ENCODE measurements around the gene AUH.

The AUH gene

DNA sequence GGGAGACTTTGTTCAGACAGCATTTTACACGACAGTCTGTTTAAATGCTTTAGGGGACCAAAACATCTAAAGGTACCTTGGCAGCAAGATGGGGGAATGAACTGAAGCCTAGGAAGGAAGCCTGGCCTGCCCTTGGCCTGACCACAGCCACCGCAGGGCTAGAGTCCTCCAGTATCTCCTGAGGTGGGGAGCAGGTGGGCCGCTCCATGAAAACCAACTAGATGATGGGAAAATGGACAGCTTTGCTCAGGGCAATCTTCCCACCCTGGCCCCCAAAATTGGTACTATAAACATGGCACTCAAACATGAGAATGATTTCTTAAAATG is 153.3 kb downstream of the AUH start:
- TF ChIP-seq EGR1 (IDR thresholded peaks at IDR 0.05), result no peak
- TF ChIP-seq TCF12 (IDR thresholded peaks at IDR 0.05; ENCODE audit: low read depth), result no peak
- TF ChIP-seq, protein P1, sequence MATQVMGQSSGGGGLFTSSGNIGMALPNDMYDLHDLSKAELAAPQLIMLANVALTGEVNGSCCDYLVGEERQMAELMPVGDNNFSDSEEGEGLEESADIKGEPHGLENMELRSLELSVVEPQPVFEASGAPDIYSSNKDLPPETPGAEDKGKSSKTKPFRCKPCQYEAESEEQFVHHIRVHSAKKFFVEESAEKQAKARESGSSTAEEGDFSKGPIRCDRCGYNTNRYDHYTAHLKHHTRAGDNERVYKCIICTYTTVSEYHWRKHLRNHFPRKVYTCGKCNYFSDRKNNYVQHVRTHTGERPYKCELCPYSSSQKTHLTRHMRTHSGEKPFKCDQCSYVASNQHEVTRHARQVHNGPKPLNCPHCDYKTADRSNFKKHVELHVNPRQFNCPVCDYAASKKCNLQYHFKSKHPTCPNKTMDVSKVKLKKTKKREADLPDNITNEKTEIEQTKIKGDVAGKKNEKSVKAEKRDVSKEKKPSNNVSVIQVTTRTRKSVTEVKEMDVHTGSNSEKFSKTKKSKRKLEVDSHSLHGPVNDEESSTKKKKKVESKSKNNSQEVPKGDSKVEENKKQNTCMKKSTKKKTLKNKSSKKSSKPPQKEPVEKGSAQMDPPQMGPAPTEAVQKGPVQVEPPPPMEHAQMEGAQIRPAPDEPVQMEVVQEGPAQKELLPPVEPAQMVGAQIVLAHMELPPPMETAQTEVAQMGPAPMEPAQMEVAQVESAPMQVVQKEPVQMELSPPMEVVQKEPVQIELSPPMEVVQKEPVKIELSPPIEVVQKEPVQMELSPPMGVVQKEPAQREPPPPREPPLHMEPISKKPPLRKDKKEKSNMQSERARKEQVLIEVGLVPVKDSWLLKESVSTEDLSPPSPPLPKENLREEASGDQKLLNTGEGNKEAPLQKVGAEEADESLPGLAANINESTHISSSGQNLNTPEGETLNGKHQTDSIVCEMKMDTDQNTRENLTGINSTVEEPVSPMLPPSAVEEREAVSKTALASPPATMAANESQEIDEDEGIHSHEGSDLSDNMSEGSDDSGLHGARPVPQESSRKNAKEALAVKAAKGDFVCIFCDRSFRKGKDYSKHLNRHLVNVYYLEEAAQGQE (IDR thresholded peaks at IDR 0.05; ENCODE audit: low read depth), result no peak
- no peak for TF ChIP-seq CREB1 (IDR thresholded peaks at IDR 0.05; ENCODE audit: low read depth)
- TF ChIP-seq, protein P2, sequence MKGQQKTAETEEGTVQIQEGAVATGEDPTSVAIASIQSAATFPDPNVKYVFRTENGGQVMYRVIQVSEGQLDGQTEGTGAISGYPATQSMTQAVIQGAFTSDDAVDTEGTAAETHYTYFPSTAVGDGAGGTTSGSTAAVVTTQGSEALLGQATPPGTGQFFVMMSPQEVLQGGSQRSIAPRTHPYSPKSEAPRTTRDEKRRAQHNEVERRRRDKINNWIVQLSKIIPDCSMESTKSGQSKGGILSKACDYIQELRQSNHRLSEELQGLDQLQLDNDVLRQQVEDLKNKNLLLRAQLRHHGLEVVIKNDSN (IDR thresholded peaks at IDR 0.05), result no peak
- TF ChIP-seq CEBPB (IDR thresholded peaks at IDR 0.05), result no peak
- no peak for TF ChIP-seq RAD21 (IDR thresholded peaks at IDR 0.05; ENCODE audit: low read depth)
- TF ChIP-seq TAF1 (IDR thresholded peaks at IDR 0.05; ENCODE audit: low read depth), result no peak
- no peak for TF ChIP-seq NFIC (IDR thresholded peaks at IDR 0.05)
- no peak for TF ChIP-seq TEAD4 (IDR thresholded peaks at IDR 0.05)
- TF ChIP-seq YY1 (IDR thresholded peaks at IDR 0.05; ENCODE audit: low read depth), result no peak
- TF ChIP-seq FOXM1 (IDR thresholded peaks at IDR 0.05; ENCODE audit: borderline replicate concordance, low read depth), result no peak
- TF ChIP-seq, protein P3, sequence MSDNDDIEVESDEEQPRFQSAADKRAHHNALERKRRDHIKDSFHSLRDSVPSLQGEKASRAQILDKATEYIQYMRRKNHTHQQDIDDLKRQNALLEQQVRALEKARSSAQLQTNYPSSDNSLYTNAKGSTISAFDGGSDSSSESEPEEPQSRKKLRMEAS (IDR thresholded peaks at IDR 0.05), result no peak
- TF ChIP-seq ZBTB7A (IDR thresholded peaks at IDR 0.05; ENCODE audit: low read depth), result no peak
- no peak for TF ChIP-seq EP300 (IDR thresholded peaks at IDR 0.05; ENCODE audit: borderline replicate concordance)

DNA sequence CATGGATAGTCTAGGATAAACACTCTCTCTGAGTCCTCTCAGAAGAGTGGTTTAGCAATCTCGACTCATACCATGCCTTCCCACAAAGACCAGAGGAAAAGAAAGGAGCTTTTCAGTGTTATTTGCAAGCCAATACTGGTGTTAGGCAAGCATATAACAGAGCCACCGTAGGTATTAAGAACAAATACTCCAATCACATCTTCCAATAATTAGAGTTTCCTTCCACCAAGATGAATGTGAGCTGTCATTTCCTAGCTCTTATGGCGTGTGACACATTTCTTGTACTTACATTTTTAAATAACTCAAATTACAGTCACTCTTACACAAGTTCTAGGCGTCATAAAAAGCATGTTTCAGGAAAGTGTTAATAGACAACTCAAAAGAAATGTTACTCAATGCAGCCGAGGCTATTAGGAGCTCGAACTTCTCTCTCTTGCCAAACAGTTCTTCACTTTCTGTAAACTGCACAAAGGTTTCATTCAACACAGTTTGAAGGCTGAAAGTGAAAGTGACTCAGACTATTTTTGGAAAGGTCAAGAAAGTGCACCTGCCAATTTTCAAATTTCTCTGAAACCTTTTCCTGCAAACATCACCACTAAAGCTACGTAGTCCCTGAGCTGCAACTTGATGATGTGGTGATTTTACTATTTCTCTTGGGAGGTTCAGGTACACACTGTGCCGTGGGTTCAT is 153.8 kb downstream of the AUH start:
- TF ChIP-seq RAD21 (IDR thresholded peaks at IDR 0.05; ENCODE audit: low read depth) (no peak), TAF1 (IDR thresholded peaks at IDR 0.05; ENCODE audit: low read depth) (no peak), ZBTB7A (IDR thresholded peaks at IDR 0.05; ENCODE audit: low read depth) (no peak), EP300 (IDR thresholded peaks at IDR 0.05; ENCODE audit: borderline replicate concordance) (no peak), CEBPB (IDR thresholded peaks at IDR 0.05) (no peak), TCF12 (IDR thresholded peaks at IDR 0.05; ENCODE audit: low read depth) (no peak), CREB1 (IDR thresholded peaks at IDR 0.05; ENCODE audit: low read depth) (no peak), FOXM1 (IDR thresholded peaks at IDR 0.05; ENCODE audit: borderline replicate concordance, low read depth) (no peak), NFIC (IDR thresholded peaks at IDR 0.05) (no peak), YY1 (IDR thresholded peaks at IDR 0.05; ENCODE audit: low read depth) (no peak), TEAD4 (IDR thresholded peaks at IDR 0.05) (no peak), EGR1 (IDR thresholded peaks at IDR 0.05) (no peak)
- TF ChIP-seq, protein P2 (IDR thresholded peaks at IDR 0.05), result no peak
- TF ChIP-seq, protein P3 (IDR thresholded peaks at IDR 0.05), result no peak
- TF ChIP-seq, protein P1 (IDR thresholded peaks at IDR 0.05; ENCODE audit: low read depth), result no peak

DNA sequence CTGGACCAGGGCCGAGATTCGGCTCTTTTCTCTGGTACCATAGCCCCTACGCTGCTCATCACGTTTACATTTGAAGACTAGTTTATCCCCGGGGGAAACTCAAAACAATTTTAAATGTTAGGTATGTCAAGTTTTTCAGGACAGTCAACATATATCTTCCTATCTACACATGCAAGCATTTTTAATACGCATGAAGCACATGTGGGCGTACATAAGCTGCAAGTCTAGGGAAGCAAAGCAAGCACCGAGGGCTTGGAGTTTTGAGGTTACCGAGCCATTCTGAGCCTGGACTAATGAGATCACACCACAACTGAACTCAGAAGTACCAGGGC is 154.4 kb downstream of the AUH start:
- no peak for TF ChIP-seq TCF12 (IDR thresholded peaks at IDR 0.05; ENCODE audit: low read depth)
- no peak for TF ChIP-seq FOXM1 (IDR thresholded peaks at IDR 0.05; ENCODE audit: borderline replicate concordance, low read depth)
- no peak for TF ChIP-seq ZBTB7A (IDR thresholded peaks at IDR 0.05; ENCODE audit: low read depth)
- TF ChIP-seq RAD21 (IDR thresholded peaks at IDR 0.05; ENCODE audit: low read depth), result no peak
- no peak for TF ChIP-seq EGR1 (IDR thresholded peaks at IDR 0.05)
- TF ChIP-seq, protein P2 (IDR thresholded peaks at IDR 0.05), result no peak
- TF ChIP-seq CEBPB (IDR thresholded peaks at IDR 0.05), result no peak
- TF ChIP-seq TEAD4 (IDR thresholded peaks at IDR 0.05), result no peak
- no peak for TF ChIP-seq YY1 (IDR thresholded peaks at IDR 0.05; ENCODE audit: low read depth)
- no peak for TF ChIP-seq TAF1 (IDR thresholded peaks at IDR 0.05; ENCODE audit: low read depth)
- TF ChIP-seq EP300 (IDR thresholded peaks at IDR 0.05; ENCODE audit: borderline replicate concordance), result no peak
- TF ChIP-seq, protein P3 (IDR thresholded peaks at IDR 0.05), result no peak
- TF ChIP-seq, protein P1 (IDR thresholded peaks at IDR 0.05; ENCODE audit: low read depth), result no peak
- TF ChIP-seq CREB1 (IDR thresholded peaks at IDR 0.05; ENCODE audit: low read depth), result no peak

Data from Ishikawa (cell line).